ENCODE data around the gene CEACAM6.

DNA sequence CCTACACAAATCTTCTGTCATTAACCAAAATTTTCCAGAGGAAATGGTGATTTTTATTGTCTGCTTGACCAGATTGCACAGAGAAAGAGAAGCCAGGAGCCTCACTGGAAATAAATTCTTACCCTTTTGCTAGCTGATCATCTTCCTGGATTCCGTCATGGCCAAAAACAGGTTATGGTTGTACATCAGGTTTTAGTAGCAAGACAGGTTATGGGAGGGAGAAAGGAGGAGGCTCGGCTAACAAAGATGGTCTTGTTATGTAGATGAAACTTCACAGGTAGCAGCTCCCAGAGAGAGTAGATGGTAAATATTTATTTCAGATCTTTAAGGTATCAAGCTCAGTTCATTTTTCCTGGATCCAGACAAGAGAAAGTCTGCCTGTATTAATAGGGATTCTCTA is 21.4 kb downstream of the CEACAM6 start:
- TF ChIP-seq CTCF (IDR thresholded peaks at IDR 0.05 in 8 of 11, conservative IDR thresholded peaks at IDR 0.05 in 3 of 11): no peak
- TF ChIP-seq POLR2AphosphoS5 (IDR thresholded peaks at IDR 0.05): no peak
- TF ChIP-seq POLR2A (IDR thresholded peaks at IDR 0.05): no peak

All from spleen (tissue), 7 donors.